ENCODE measurements around the gene SIM2.
A peak's percentile ranks its signal among the peaks of the same experiment; 100 is the strongest.

DNA sequence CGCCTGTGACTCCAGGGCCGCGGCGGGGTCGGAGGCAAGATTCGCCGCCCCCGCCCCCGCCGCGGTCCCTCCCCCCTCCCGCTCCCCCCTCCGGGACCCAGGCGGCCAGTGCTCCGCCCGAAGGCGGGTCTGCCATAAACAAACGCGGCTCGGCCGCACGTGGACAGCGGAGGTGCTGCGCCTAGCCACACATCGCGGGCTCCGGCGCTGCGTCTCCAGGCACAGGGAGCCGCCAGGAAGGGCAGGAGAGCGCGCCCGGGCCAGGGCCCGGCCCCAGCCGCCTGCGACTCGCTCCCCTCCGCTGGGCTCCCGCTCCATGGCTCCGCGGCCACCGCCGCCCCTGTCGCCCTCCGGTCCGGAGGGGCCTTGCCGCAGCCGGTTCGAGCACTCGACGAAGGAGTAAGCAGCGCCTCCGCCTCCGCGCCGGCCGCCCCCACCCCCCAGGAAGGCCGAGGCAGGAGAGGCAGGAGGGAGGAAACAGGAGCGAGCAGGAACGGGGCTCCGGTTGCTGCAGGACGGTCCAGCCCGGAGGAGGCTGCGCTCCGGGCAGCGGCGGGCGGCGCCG, at the start of gene SIM2:
- TF ChIP-seq EZH2 (IDR thresholded peaks at IDR 0.05; ENCODE audit: insufficient read depth, poor library complexity, severe bottlenecking), result peak; percentile 78
- peak; percentile 46; the same call in 1 of the 2 replicates for TF ChIP-seq EZH2phosphoT487 (IDR thresholded peaks at IDR 0.05; ENCODE audit: insufficient read depth, low read depth)

All from GM23248 (cell line).